SHP77 (cell line): Measurements from ENCODE around the gene ZNF526.

Experiments
- DNase-seq, 2 experiments: peaks; one replicate each; lab custom pipeline; 2025; lab: John Stamatoyannopoulos, UW

ZNF526 gene

GRCh38 chr19:42196011-42197001 is 23.8 kb upstream of the ZNF526 start:
- DNase-seq = no peak

- no peak for DNase-seq
These were observed 22.7 kb upstream of the ZNF526 start for GRCh38 chr19:42197375-42197817.

GRCh38 chr19:42198676-42199439 is 21.3 kb upstream of the ZNF526 start:
- DNase-seq = no peak

- no peak for DNase-seq
These were observed 20.5 kb upstream of the ZNF526 start for GRCh38 chr19:42199440-42200115.

GRCh38 chr19:42200116-42200715 is 19.9 kb upstream of the ZNF526 start:
- no peak for DNase-seq

DNA sequence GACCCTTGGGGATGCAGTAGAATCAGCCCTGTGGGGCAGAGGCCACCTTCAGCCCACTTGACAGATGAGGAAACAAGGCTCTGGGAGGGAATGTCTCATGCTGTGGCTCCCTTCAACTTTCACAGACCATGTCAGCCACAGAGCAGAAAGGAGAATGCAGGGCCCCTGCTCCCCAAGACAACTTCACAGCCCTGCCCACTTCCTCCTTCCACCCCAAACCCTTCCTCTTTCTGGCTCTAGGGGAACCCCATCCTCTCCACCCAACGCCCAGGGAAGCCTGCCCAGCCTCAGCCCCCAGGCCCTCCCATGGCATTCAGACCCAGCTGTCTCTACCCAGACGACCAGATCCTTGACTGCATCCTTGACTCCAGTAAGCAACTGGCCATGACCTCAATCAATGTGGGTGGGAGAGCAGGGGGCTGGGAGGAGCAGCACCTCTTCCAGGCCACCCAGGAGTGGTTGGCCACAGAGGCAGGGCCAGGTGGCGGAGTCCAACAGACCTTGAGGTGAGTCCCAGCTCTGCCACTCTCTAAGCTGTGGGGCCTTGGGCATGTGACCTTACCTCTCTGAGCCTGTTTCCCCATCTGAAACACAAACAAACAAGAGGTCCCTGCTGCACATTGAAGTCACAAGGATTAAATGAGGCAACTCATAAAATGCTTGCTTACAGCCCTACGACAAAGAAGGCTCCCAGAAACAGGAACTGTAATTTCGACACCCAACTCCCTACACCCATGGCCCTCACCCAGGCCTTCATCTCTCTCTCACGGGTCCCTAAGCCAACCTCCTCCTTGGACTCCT is 18.4 kb upstream of the ZNF526 start:
- no peak for DNase-seq

DNA sequence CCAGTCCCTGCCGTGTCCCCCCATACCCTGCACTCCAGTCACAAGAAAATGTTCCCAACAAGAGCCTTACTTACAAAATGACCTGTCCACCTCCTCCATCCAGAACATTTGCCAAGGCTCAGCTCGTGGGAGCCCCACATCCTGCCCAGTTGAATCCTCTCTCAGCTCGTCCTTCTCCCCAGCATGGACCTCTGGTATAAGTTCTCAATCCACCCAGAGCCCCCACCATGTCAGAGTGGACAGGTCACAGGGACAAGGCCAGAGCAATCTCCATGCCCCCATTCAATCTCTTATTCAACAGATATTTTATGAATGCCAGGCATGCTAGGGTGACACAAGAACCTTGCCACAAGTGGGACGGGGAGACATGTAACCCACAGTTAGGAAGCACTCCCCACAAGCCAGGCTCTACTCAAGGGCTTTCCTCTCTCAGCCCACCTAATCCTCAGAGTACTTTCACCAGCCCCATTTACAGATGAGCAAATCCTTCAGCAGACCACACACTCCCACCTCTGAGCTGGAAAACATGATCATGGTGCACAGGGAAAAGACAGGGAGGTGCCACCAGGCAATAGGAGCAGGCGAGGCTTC is 17.7 kb upstream of the ZNF526 start:
- DNase-seq = no peak

GRCh38 chr19:42203700-42204099 is 16.4 kb upstream of the ZNF526 start:
- no peak for DNase-seq

GRCh38 chr19:42204664-42205063 is 15.4 kb upstream of the ZNF526 start:
- DNase-seq = no peak

DNA sequence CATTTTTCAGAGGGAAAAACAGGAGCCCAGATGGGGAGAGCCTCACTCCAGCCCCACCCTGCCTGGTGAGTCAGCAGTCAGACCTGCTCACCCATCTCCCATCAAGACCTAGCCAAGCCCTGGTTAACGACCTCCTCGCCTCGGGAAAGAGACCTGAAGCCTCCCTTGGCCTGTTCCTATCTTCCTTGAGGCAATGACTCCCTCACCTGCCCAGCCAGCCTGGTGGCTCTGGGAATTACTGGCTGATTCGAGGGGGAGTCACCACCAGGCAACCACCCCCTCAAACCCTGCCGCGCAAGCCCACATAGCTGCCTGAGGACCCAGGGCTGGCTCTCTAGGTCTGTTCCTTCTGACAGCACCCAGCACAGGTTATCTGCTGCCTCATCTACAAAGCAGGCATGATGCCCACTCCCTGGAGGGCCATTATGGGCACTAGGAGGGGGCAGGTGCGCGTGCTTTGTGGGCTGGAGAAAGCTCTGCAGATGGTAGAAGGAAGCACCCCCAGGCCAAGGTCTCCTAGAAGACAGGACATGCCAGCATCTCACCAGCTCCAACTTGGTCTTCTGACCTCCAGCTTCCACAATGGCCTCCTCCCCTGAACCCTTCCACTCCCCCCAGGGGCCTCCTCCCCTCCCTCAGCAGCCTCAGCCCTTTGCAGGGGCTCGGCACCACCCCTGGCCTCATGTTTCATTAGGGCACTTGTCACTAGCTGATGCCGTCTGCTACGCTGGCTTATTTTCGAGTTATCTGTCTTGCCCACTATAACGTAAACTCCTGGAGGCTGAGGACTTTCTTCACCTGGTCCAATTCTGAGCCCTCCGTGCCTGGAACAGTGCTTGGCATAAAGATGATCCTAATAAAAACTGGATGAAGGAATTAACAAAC is 13.0 kb upstream of the ZNF526 start:
- DNase-seq = no peak

GRCh38 chr19:42207767-42208271 is 12.3 kb upstream of the ZNF526 start:
- no peak for DNase-seq

DNA sequence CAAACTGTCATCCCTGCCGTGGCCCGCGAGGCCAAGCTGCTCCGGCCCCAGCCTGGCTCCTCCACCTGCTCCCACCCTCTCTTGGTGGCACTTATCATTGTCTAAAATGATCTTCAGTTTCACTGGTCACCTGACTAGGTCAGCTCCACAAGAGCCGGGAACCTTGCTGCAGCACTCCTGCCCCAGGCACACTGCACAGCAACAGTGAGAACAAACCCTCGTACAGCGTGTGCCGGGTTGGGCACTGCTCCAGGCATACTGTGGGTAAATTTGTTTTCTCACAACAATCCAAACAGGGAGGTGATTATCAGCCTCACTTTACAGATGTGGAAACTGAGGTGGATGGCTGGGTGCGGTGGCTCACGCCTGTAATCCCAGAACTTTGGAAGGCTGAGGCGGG is 11.5 kb upstream of the ZNF526 start:
- DNase-seq = no peak

GRCh38 chr19:42212886-42213285 is 7.2 kb upstream of the ZNF526 start:
- no peak for DNase-seq

GRCh38 chr19:42214810-42215485 is 5.2 kb upstream of the ZNF526 start:
- no peak for DNase-seq

GRCh38 chr19:42216653-42217519 is 3.2 kb upstream of the ZNF526 start:
- DNase-seq = peak in 1 of 2 experiments; percentile 4

DNA sequence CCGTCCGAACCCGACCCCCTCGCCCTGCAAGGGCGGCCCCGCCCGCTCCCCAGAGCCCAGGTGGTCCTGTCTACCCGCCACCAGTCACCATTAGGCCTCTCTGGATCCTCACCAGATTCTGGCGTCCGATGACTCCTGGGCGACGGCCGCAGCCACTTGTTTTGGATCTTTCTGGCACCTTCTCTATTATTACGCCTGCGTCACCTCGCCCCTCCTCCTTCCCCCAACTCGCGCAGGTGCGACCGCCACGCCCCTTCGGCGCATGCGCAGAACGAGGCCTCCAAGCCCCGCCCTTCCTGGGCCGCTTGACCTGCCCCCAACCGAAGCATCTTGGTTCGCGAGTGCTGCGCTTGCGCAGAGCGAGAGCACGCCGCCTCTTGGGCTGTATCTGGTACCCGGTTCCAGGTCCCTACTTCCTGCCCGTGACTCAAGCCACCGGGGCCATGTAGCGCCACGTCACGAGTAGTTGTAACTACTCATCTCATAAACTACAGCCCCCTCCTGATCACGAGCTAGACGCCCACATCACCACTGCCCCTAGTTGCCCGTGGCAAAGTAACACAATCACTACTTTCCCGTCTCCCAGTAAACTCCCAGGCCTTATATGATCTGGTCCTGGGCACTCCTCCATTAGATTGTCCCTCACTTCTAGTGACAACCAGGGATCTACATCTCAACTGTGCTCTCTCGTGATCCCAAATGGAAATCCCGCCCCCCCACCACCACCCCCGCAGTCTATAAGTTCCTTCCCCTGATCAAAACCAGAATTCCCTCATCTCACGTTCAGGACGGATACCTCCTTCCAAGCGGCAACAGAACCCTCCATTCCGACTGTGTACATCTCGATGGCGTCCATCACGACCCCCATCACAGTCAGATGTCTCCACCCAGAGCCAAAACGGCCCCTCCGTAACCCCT is 2.3 kb upstream of the ZNF526 start, which contains the start of gene DEDD2:
Gene DEDD2 (minus strand): TSS at position 158 of the 918 bp plus-strand sequence. CDS start 670 bp downstream, outside the sequence.
- peak; percentile 90 to 94 for DNase-seq

DNA sequence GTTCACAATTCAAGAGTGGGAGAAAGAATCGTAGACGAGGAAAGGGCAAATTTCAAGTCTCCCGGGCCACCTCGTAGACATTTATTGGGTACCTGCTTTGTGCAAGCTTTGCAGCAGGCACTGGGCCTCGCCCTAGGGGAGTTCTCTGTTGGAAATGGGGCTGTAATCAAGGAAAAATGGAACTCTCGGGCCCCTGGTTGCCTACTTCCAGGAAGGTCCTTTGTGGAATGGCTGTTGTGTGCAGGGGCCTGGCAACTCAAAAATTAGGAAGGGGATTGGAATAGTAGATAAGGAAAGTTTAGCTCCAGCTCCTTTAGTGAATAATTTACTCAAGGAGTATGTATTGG is 612 bp downstream of the ZNF526 start:
- no peak for DNase-seq
